ENCODE results near the gene CYB5D1.

DNA sequence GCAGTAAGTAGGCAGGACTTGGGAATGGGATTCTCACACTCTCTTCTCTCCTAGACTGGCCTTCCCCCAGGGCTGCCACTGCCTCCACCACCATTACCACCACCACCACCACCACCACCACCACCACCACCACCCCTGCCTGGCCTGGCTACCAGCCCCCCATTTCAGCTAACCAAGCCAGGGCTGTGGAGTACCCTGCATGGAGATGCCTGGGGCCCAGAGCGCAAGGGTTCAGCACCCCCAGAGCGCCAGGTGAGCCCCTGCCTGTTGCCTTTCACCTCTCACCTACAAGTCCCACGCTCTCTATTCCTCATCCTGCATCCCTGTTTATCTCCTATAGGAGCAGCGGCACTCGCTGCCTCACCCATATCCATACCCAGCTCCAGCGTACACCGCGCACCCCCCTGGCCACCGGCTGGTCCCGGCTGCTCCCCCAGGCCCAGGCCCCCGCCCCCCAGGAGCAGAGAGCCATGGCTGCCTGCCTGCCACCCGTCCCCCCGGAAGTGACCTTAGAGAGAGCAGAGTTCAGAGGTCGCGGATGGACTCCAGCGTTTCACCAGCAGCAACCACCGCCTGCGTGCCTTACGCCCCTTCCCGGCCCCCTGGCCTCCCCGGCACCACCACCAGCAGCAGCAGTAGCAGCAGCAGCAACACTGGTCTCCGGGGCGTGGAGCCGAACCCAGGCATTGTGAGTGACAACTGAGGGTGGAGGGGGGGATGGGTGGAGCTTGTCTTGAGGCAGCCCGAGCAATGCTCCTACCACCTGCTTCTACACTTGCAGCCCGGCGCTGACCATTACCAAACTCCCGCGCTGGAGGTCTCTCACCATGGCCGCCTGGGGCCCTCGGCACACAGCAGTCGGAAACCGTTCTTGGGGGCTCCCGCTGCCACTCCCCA is 10.8 kb upstream of the CYB5D1 start:
- TF ChIP-seq CTCF (IDR thresholded peaks at IDR 0.05), result no peak
- TF ChIP-seq POLR2A (IDR thresholded peaks at IDR 0.05), result no peak
